Lower leg skin (tissue), 3 donors: ENCODE results near the gene AVPR2.

Experiments
- CTCF ChIP-seq, 3 donors: fragments of 450-650 bp; IDR thresholded peaks; one replicate each; pipeline ENCODE4 v1.5.1; 2016; ENCODE audit warnings: antibody characterized with exemption in 3 of 3, mild to moderate bottlenecking in 3 of 3, moderate library complexity in 2 of 3
- POLR2A ChIP-seq, 2 donors: fragments of 450-650 bp; IDR thresholded peaks; one replicate each; pipeline ENCODE4 v1.6.1; 2016 to 2017; ENCODE audit warnings: antibody characterized with exemption in 2 of 2, mild to moderate bottlenecking in 1 of 2, moderate library complexity in 1 of 2

GRCh38 chrX:153948847-153949805 is 44.7 kb downstream of the AVPR2 start:
- no peak for TF ChIP-seq CTCF (IDR thresholded peaks at IDR 0.05)
- no peak for TF ChIP-seq POLR2A (IDR thresholded peaks at IDR 0.05)
